ENCODE data around the gene PECR. TPM values are rescaled to one million over a fixed set of nuclear protein-coding genes. Genes with fewer than 3 reads are reported as not detected.
A peak's percentile ranks its signal among the peaks of the same experiment; 100 is the strongest.
"Not testable (repeated sequence)": the region's sequence is repeated elsewhere in the genome, so short reads cannot be mapped to it uniquely, and the experiment has no call there.

Gene PECR
- total and polyA plus RNA-seq, 9 of the 15 experiments (the other 6 are each of a cell fraction or from before 2014, with no cell fraction given), result 1.1 to 10.3 (median 8.2) TPM

DNA sequence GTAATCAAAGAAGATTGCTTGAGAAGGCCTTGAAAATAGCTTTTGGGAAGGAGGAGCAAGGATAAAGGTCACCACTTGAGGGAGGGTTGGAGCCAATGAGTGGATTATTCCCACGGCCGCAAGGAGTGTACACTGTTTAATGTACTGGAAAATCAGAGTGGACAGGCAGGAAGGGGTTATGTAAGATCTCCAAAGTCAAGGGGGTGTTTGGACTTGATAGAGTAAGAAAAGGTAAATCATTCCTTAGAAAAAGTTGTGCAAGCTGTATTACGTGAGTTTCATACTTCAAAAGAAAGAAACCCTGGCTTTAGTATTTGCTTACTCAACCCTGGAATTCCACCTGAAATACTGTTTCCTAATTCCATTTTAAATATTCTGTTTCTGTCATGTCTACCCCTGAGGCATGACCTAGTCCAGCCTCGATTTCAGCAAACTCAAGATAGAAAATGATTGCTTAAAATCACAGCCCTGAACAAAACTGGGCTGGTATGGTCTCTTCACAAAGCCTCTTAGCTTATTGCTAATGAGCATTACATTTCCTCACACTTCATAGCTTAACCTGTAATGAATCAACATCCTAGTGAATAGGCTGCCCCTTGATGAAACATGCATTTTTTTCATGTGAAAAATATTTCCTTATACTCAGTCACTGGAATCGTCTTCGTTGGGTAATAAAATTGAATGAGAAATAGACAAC is 69.3 kb downstream of the PECR start:
- no peak for FAIRE-seq
- H3K9ac ChIP-seq (ENCODE audit: insufficient read depth in 1 of 2, low read depth in 2 of 2, low read length in 2 of 2), result peak overlapping the region in 1 of 2 experiments; percentile 67; a peak in 2 of 4 replicates
- no peaks in the 10 kb centered on the region for H4K20me1 ChIP-seq (replicated peaks; ENCODE audit: control insufficient read depth, insufficient read depth, low read length)

DNA sequence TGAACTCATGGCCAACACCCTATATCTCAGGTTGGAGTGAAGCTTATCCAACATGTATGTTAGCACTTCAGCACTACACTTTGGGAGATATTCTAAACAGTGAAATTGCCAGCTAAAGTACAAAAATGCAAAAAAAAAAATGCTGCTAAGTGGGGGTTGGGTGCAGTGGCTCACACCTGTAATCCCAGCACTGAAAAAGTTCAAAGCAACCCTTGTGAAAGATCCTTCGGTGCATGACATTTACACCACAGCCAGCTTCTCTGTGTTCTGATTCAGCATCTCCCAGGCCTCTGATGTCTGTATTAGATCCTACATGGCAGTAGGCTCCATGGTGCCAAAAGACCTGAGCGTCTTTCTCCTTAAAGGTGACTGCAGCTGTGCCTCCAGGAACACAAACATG is 72.4 kb downstream of the PECR start:
- H3K9me1 ChIP-seq (ENCODE audit: control insufficient read depth, insufficient read depth, low read length); H2AFZ ChIP-seq (ENCODE audit: low read depth, low read length); H3K4me2 ChIP-seq (ENCODE audit: insufficient read depth, low read length); intact Hi-C loops (cut with micrococcal nuclease); CTCF ChIA-PET (ENCODE audit: low intra/inter-chr PET ratio); POLR2A ChIA-PET; DNase-seq (ENCODE audit: extremely low read depth in 1 of 4, low spot score in 3 of 4); H4K20me1 ChIP-seq (replicated peaks; ENCODE audit: control insufficient read depth, insufficient read depth, low read length); H3K9me3 ChIP-seq (replicated peaks; ENCODE audit: control insufficient read depth, insufficient read depth, low read depth, low read length); H3K9ac ChIP-seq (ENCODE audit: insufficient read depth in 1 of 2, low read depth in 2 of 2, low read length in 2 of 2); H3K79me2 ChIP-seq (ENCODE audit: control insufficient read depth, insufficient read depth, low read length); H3K36me3 ChIP-seq (ENCODE audit: control insufficient read depth, insufficient read depth, low read length); H3K27me3 ChIP-seq (ENCODE audit: control insufficient read depth in 2 of 2, insufficient read depth in 2 of 2, low read length in 2 of 2); ATAC-seq; BruUV-seq (replicated peaks); H3K4me3 ChIP-seq; in situ Hi-C loops (cut with MboI); FAIRE-seq; H3K27ac ChIP-seq (ENCODE audit: extremely low read depth, low read depth, low read length): not testable (repeated sequence)
- H3K4me1 ChIP-seq (replicated peaks in 1 of 2; ENCODE audit: control insufficient read depth in 2 of 2, insufficient read depth in 2 of 2, low read length in 2 of 2), result peaks cover 18 to 24% of the 10 kb centered on the region in 2 experiments
- WGBS (ENCODE audit: insufficient coverage, low coverage, missing lambda C conversion rate), result 90% methylated on average over 2 of the region's 2 CpGs

More for the DNA sequence above, 69.3 kb downstream of the PECR start:
- H3K4me2 ChIP-seq (ENCODE audit: insufficient read depth, low read length), result peak overlapping the region; percentile 78
- no peaks in the 10 kb centered on the region for H3K27me3 ChIP-seq (ENCODE audit: control insufficient read depth in 2 of 2, insufficient read depth in 2 of 2, low read length in 2 of 2)
- H3K9me3 ChIP-seq (replicated peaks; ENCODE audit: control insufficient read depth, insufficient read depth, low read depth, low read length), result no peaks in the 10 kb centered on the region
- intact Hi-C loops (cut with micrococcal nuclease), result loop anchor here (5.0 kb wide), 1 partner anchor 45 kb away; no protein-coding TSS in a partner anchor
- no peaks in the 10 kb centered on the region for H3K36me3 ChIP-seq (ENCODE audit: control insufficient read depth, insufficient read depth, low read length)
- peak; percentile 39 for ATAC-seq
- TF ChIP-seq CEBPB (tag; IDR thresholded peaks at IDR 0.05) (0 out of 2 replicates have a peak, but pooled peaks have one; percentile 13), NELFE (IDR thresholded peaks at IDR 0.05; ENCODE audit: insufficient read depth, insufficient read length) (no peak), NR2C1 (IDR thresholded peaks at IDR 0.05) (no peak), NR2C1 (tag; IDR thresholded peaks at IDR 0.05) (peak; percentile 36; the same call in 1 of the 2 replicates)
- TF ChIP-seq, protein P1, sequence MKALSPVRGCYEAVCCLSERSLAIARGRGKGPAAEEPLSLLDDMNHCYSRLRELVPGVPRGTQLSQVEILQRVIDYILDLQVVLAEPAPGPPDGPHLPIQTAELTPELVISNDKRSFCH (CRISPR knock-in tag; IDR thresholded peaks at IDR 0.05), result no peak
- TF ChIP-seq, protein P1 (tag; IDR thresholded peaks at IDR 0.05), result 0 out of 2 replicates have a peak, but pooled peaks have one; percentile 45
- TF ChIP-seq, protein P2, sequence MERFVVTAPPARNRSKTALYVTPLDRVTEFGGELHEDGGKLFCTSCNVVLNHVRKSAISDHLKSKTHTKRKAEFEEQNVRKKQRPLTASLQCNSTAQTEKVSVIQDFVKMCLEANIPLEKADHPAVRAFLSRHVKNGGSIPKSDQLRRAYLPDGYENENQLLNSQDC (CRISPR knock-in tag; IDR thresholded peaks at IDR 0.05), result no peak
- 18% methylated on average over 6 of the region's 6 CpGs for WGBS (ENCODE audit: insufficient coverage, low coverage, missing lambda C conversion rate)
- H3K9me1 ChIP-seq (ENCODE audit: control insufficient read depth, insufficient read depth, low read length), result no peaks in the 10 kb centered on the region
- BruUV-seq (replicated peaks), result TSS peak; percentile 74
- H3K27ac ChIP-seq (ENCODE audit: extremely low read depth, low read depth, low read length), result no peak overlapping the region
- DNase-seq (ENCODE audit: extremely low read depth in 1 of 4, low spot score in 3 of 4), result peak in 1 of 4 experiments; percentile 17
- peak overlapping the region; percentile 63 for H3K4me3 ChIP-seq
- H3K4me1 ChIP-seq (replicated peaks in 1 of 2; ENCODE audit: control insufficient read depth in 2 of 2, insufficient read depth in 2 of 2, low read length in 2 of 2), result peaks cover 0 to 10% of the 10 kb centered on the region in 2 experiments; a peak in 4 of 5 replicates
- CTCF ChIA-PET (ENCODE audit: low intra/inter-chr PET ratio), result no interaction called here
- H2AFZ ChIP-seq (ENCODE audit: low read depth, low read length), result peak overlapping the region; percentile 89; the same call in 1 of the 2 replicates
- no peaks in the 10 kb centered on the region; the same call in 2 of the 3 replicates for H3K79me2 ChIP-seq (ENCODE audit: control insufficient read depth, insufficient read depth, low read length)
- in situ Hi-C loops (cut with MboI), result no loop called here
- POLR2A ChIA-PET, result interaction anchor here (1.2 to 1.8 kb wide), 2 partner anchors 8 to 11 kb away, joined by 3 to 9 read pairs; no protein-coding TSS in a partner anchor
